Stimulated activated CD8-positive, alpha-beta memory T cell treated with anti-CD3 and anti-CD28 coated beads, Interleukin-12 subunit alpha, Interleukin-12 subunit beta, amount 100 ng/mL, for 4 hours (primary cell): ENCODE measurements around the gene C1QA.

ENCODE experiments used
- DNase-seq: peaks from one replicate; pipeline ENCODE4 v3.0.0-alpha.2; 2020; ENCODE audit warnings: low read depth

C1QA gene

GRCh38 chr1:22612671-22613571 lies 23.5 kb upstream of the C1QA start:
- DNase-seq, result no peak

- DNase-seq, result no peak
Observed at GRCh38 chr1:22613572-22613918, 22.9 kb upstream of the C1QA start.

GRCh38 chr1:22613951-22614350 lies 22.5 kb upstream of the C1QA start:
- no peak for DNase-seq

- no peak for DNase-seq
Observed at GRCh38 chr1:22615886-22616285, 20.5 kb upstream of the C1QA start.

GRCh38 chr1:22616571-22616970 lies 19.9 kb upstream of the C1QA start:
- no peak for DNase-seq

- DNase-seq, result no peak
Observed at GRCh38 chr1:22618056-22618455, 18.4 kb upstream of the C1QA start.

- no peak for DNase-seq
Observed at GRCh38 chr1:22619252-22619651, 17.2 kb upstream of the C1QA start.

- DNase-seq, result no peak
Observed at GRCh38 chr1:22619798-22620197, 16.6 kb upstream of the C1QA start.

- no peak for DNase-seq
Observed at GRCh38 chr1:22621761-22622160, 14.7 kb upstream of the C1QA start.

- DNase-seq, result no peak
Observed at GRCh38 chr1:22625262-22625925, 11.0 kb upstream of the C1QA start.

- no peak for DNase-seq
Observed at GRCh38 chr1:22626237-22627157, 9.9 kb upstream of the C1QA start.

GRCh38 chr1:22627331-22627730 lies 9.1 kb upstream of the C1QA start:
- DNase-seq, result no peak

- DNase-seq, result no peak
Observed at GRCh38 chr1:22628698-22629444, 7.6 kb upstream of the C1QA start.

- DNase-seq, result no peak
Observed at GRCh38 chr1:22629886-22630285, 6.5 kb upstream of the C1QA start.

GRCh38 chr1:22633697-22634463 lies 2.5 kb upstream of the C1QA start:
- DNase-seq, result no peak

- no peak for DNase-seq
Observed at GRCh38 chr1:22635436-22635835, 992 bp upstream of the C1QA start.

GRCh38 chr1:22636927-22637326 lies 499 bp downstream of the C1QA start:
- no peak for DNase-seq

GRCh38 chr1:22637907-22638445 lies 1.5 kb downstream of the C1QA start:
- DNase-seq, result no peak

GRCh38 chr1:22638476-22639234 lies 2.2 kb downstream of the C1QA start:
- no peak for DNase-seq

GRCh38 chr1:22639286-22639685 lies 2.9 kb downstream of the C1QA start:
- DNase-seq, result no peak
